Parathyroid adenoma (tissue), 2 donors: ENCODE data around the gene FBLN7.

Source experiments
- H2AFZ ChIP-seq: fragments of 300-600 bp; sonication (generic); one replicate; pipeline ENCODE4 v1.7.0; 2017; ENCODE audit warnings: antibody characterized with exemption, mild to moderate bottlenecking
- H3K27ac ChIP-seq: fragments of 300-600 bp; sonication (generic); one replicate; pipeline ENCODE4 v1.7.0; 2017
- H3K27me3 ChIP-seq: fragments of 300-600 bp; sonication (generic); one replicate; pipeline ENCODE4 v1.7.0; 2017; ENCODE audit warnings: low read length; ENCODE audit not compliant: control insufficient read depth, insufficient read depth
- H3K36me3 ChIP-seq: fragments of 300-600 bp; sonication (generic); one replicate; pipeline ENCODE4 v1.7.0; 2017; ENCODE audit warnings: low read length; ENCODE audit not compliant: control insufficient read depth, insufficient read depth
- H3K4me1 ChIP-seq: fragments of 300-600 bp; sonication (generic); one replicate; pipeline ENCODE4 v1.7.0; 2017; ENCODE audit warnings: control low read depth
- H3K4me2 ChIP-seq: fragments of 300-600 bp; sonication (generic); one replicate; pipeline ENCODE4 v1.7.0; 2017; ENCODE audit warnings: low read length
- H3K4me3 ChIP-seq: fragments of 300-600 bp; sonication (generic); one replicate; pipeline ENCODE4 v1.7.0; 2017; ENCODE audit warnings: low read depth, low read length
- H3K79me2 ChIP-seq: fragments of 300-600 bp; sonication (generic); one replicate; pipeline ENCODE4 v1.7.0; 2017; ENCODE audit warnings: control low read depth
- H3K9ac ChIP-seq: fragments of 300-600 bp; sonication (generic); one replicate; pipeline ENCODE4 v1.7.0; 2017; ENCODE audit warnings: mild to moderate bottlenecking
- H3K9me3 ChIP-seq: fragments of 300-600 bp; sonication (generic); one replicate; pipeline ENCODE4 v1.7.0; 2017; ENCODE audit warnings: low read length; ENCODE audit not compliant: control insufficient read depth
- TF ChIP-seq, protein P1 (sequence below): fragments of 300-600 bp; sonication (generic); IDR thresholded peaks from one replicate; pipeline ENCODE4 v1.7.0; 2017; ENCODE audit warnings: antibody characterized with exemption, mild to moderate bottlenecking
- donor health status: primary hyperparathyroidism.

Gene FBLN7

DNA sequence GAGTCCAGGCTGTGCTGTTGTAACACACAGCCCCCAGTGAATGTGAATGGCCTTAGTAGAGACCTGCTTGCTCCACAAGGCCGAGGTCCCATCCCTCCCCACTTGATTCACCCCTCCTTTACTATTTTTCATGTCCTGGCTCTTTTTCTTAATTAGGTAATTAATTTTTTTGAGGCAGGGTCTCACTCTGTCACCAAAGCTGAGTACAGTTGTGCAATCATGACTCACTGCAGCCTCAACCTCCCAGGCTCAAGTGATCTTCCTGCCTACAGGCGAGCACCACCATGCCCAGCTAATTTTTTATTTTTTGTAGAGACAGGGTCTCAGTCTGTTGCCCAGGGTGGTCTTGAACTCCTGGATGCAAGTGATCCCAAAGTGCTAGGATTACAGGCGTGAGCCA is 19.3 kb downstream of the FBLN7 start:
- Histone ChIP-seq H3K27ac (no peak overlapping the region), H3K36me3 (no peaks in the 10 kb centered on the region), H3K4me2 (no peak overlapping the region), H3K4me3 (no peak overlapping the region), H3K9ac (no peak overlapping the region), H3K27me3 (no peaks in the 10 kb centered on the region), H3K9me3 (no peaks in the 10 kb centered on the region), H3K4me1 (no peaks in the 10 kb centered on the region), H3K79me2 (no peaks in the 10 kb centered on the region), H2AFZ (no peak overlapping the region)
- TF ChIP-seq, protein P1, sequence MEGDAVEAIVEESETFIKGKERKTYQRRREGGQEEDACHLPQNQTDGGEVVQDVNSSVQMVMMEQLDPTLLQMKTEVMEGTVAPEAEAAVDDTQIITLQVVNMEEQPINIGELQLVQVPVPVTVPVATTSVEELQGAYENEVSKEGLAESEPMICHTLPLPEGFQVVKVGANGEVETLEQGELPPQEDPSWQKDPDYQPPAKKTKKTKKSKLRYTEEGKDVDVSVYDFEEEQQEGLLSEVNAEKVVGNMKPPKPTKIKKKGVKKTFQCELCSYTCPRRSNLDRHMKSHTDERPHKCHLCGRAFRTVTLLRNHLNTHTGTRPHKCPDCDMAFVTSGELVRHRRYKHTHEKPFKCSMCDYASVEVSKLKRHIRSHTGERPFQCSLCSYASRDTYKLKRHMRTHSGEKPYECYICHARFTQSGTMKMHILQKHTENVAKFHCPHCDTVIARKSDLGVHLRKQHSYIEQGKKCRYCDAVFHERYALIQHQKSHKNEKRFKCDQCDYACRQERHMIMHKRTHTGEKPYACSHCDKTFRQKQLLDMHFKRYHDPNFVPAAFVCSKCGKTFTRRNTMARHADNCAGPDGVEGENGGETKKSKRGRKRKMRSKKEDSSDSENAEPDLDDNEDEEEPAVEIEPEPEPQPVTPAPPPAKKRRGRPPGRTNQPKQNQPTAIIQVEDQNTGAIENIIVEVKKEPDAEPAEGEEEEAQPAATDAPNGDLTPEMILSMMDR, result no peak

DNA sequence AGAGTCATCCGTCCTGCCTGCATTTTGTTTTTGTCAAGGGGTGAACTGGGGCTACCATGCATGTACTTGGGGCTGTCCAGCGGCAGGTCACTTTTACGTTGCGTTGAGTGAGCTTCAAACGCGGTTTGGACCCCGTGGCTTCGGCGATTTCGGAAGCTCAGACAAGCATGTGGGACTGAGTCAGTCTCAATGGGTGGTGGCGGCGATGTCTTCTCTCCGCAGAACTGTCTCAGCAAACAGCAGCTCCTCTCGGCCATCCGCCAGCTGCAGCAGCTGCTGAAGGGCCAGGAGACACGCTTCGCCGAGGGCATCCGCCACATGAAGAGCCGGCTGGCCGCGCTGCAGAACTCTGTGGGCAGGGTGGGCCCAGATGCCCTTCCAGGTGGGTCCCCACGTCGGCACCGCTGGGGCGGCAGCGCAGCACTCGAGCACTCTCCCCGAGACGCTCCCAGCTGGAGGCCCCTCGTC is 21.3 kb downstream of the FBLN7 start:
- TF ChIP-seq, protein P1, result no peak
- no peaks in the 10 kb centered on the region for H3K4me1 ChIP-seq
- no peak overlapping the region for H3K4me2 ChIP-seq
- H3K4me3 ChIP-seq, result no peak overlapping the region
- H3K79me2 ChIP-seq, result no peaks in the 10 kb centered on the region
- no peaks in the 10 kb centered on the region for H3K9me3 ChIP-seq
- no peak overlapping the region for H2AFZ ChIP-seq
- no peaks in the 10 kb centered on the region for H3K27me3 ChIP-seq
- no peaks in the 10 kb centered on the region for H3K36me3 ChIP-seq
- H3K27ac ChIP-seq, result no peak overlapping the region
- H3K9ac ChIP-seq, result no peak overlapping the region

- Histone ChIP-seq H3K4me3 (no peak overlapping the region), H3K4me2 (no peak overlapping the region), H3K36me3 (no peaks in the 10 kb centered on the region), H3K9ac (no peak overlapping the region), H3K27me3 (no peaks in the 10 kb centered on the region), H3K79me2 (no peaks in the 10 kb centered on the region), H3K4me1 (no peaks in the 10 kb centered on the region), H3K27ac (no peak overlapping the region), H3K9me3 (no peaks in the 10 kb centered on the region), H2AFZ (no peak overlapping the region)
- TF ChIP-seq, protein P1, result no peak
Observed at GRCh38 chr2:112160283-112161250, 22.4 kb downstream of the FBLN7 start.

- no peaks in the 10 kb centered on the region for H3K36me3 ChIP-seq
- no peaks in the 10 kb centered on the region for H3K79me2 ChIP-seq
- no peak overlapping the region for H3K27ac ChIP-seq
- H3K9ac ChIP-seq, result no peak overlapping the region
- TF ChIP-seq, protein P1, result no peak
- H3K4me3 ChIP-seq, result no peak overlapping the region
- H3K4me1 ChIP-seq, result no peaks in the 10 kb centered on the region
- no peak overlapping the region for H2AFZ ChIP-seq
- no peak overlapping the region for H3K4me2 ChIP-seq
- H3K27me3 ChIP-seq, result no peaks in the 10 kb centered on the region
- H3K9me3 ChIP-seq, result no peaks in the 10 kb centered on the region
Observed at GRCh38 chr2:112161431-112162145, 23.4 kb downstream of the FBLN7 start.
